Upper lobe of left lung (tissue), 4 donors: ENCODE measurements around the gene SIX4.

Source experiments
- CTCF ChIP-seq, 6 experiments: fragments of 450-650 bp in 4 of 6; fragments of 200-600 bp in 2 of 6; sonication (generic) in 2 of 6; IDR thresholded peaks; one replicate each; pipeline ENCODE4 v1.5.1; 2016 to 2019; ENCODE audit warnings: antibody characterized with exemption in 6 of 6
- POLR2A ChIP-seq, 4 donors: fragments of 450-650 bp; IDR thresholded peaks; one replicate each; pipeline ENCODE4 v1.5.1; 2016 to 2017; ENCODE audit warnings: antibody characterized with exemption in 4 of 4, mild to moderate bottlenecking in 2 of 4
- POLR2AphosphoS5 ChIP-seq, 2 donors: sonication (generic); formaldehyde crosslinking; IDR thresholded peaks; one replicate each; pipeline ENCODE4 v1.5.1; 2017; ENCODE audit warnings: antibody characterized with exemption in 2 of 2

DNA sequence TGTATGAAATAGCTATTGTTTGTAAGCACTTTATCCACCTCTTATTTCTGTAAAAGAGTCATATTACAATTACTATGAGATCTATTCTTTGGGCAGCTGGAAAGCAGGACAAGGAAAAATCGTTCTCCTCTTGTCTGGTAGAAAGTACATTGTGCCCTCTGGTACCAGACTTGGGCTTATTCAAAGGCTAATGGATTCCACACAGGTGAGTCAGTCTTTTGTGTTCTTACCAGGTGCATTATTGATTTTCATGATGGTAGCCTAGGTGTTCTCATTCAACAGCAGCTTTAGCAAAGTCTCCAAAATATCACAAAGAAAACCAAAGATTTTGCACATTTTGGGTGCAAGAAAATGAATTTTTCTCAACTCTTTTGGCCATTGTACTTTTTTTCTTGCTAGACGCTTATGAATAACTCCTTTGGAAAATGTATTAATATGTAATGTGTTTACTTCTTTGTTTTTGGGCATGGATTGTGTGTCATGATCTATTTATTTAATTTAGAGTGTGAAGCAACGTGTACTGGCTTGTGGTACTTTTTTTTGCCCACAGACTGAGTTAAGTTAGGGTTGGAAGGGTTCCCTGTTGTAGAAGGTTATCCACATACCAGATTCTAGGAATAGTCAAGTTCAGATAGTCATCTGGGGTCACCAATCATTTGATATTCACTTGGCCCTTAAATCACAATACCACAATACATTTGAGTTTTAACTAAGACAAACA is 36.7 kb upstream of the SIX4 start:
- TF ChIP-seq CTCF (IDR thresholded peaks at IDR 0.05) (no peak), POLR2A (IDR thresholded peaks at IDR 0.05) (no peak), POLR2AphosphoS5 (IDR thresholded peaks at IDR 0.05) (no peak)
